22Rv1 (cell line): ENCODE results near the gene TBC1D5.

Experiments used
- ZFX ChIP-seq: fragments of 450-650 bp; IDR thresholded peaks from 2 replicates; pipeline ENCODE4 v1.6.1; 2017; ENCODE audit warnings: antibody characterized with exemption, borderline replicate concordance
- TF ChIP-seq, protein P1 (sequence below): fragments of 450-650 bp; IDR thresholded peaks from 2 replicates; pipeline ENCODE4 v1.5.1; 2017; ENCODE audit warnings: mild to moderate bottlenecking

DNA sequence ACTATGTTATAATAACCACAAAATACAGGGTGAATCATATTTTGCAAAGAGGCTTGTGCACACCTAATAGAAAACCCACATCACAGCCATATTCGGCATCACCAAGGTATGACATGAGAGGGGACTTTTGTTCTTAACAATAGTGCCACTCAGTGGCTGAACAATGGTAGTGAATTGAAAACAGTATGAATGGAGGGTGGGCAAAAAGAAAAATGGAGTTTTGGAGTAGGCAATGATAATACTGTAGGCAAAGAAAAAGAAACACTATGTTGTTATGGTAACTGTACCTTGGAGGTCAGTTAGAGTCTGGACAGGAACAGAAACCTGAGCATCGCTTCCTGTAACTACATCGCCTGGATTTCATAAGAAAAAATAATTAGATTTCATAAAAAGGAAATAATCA is 509.0 kb downstream of the TBC1D5 start:
- TF ChIP-seq, protein P1, sequence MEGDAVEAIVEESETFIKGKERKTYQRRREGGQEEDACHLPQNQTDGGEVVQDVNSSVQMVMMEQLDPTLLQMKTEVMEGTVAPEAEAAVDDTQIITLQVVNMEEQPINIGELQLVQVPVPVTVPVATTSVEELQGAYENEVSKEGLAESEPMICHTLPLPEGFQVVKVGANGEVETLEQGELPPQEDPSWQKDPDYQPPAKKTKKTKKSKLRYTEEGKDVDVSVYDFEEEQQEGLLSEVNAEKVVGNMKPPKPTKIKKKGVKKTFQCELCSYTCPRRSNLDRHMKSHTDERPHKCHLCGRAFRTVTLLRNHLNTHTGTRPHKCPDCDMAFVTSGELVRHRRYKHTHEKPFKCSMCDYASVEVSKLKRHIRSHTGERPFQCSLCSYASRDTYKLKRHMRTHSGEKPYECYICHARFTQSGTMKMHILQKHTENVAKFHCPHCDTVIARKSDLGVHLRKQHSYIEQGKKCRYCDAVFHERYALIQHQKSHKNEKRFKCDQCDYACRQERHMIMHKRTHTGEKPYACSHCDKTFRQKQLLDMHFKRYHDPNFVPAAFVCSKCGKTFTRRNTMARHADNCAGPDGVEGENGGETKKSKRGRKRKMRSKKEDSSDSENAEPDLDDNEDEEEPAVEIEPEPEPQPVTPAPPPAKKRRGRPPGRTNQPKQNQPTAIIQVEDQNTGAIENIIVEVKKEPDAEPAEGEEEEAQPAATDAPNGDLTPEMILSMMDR: peak; percentile 79
- no peak for TF ChIP-seq ZFX
